HG03469 (cell line): ENCODE measurements around the gene SCRT2.
A peak's percentile ranks its signal among the peaks of the same experiment; 100 is the strongest.
"Not testable (repeated sequence)": the region's sequence is repeated elsewhere in the genome, so short reads cannot be mapped to it uniquely, and the experiment has no call there.

Experiments
- ATAC-seq: cut with Tn5 transposase; IDR thresholded peaks from one replicate; pipeline ENCODE4 v1.9.1; 2021; ENCODE audit warnings: mild to moderate bottlenecking, moderate library complexity, moderate number of reproducible peaks; ENCODE audit not compliant: unreplicated experiment

SCRT2 gene

DNA sequence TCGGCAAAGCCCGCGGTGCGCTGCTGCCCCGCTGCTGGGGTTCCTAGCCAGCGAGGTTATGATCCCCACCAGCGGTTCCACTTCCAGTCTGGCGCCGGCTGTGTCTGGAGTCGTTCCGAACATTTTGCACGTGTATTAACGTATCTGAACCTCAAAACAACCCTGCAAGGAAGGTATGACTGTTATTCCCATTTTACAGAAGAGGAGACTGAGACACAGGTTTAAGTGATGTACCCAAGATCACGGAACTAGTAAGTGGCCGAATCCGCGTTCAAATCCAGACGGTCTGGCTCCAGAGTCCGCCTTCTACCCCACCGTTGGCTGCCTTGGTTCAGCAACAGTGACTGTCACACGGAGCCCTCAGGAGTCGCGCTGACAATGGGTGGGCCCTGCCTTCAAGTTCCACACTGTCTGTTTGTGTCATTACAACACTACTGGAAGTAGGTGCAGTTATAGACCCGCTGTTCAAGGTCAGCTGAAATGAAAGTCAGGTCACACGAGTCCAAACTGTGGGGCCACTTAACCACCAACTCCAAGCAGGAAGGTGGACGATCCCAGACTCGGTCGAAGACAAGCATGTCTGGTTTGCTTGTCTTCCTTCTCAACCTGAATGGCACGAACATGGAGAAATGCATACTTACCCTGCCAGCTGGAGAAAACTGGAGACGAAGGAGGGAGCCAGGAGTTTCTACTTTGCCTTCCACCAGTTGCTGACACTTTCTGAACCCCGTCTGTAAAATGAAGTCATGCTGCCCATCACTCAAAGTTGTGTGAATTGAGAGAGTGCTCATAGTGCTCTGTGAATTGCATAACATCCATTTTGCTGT lies 21.8 kb downstream of the SCRT2 start:
- no peak for ATAC-seq

DNA sequence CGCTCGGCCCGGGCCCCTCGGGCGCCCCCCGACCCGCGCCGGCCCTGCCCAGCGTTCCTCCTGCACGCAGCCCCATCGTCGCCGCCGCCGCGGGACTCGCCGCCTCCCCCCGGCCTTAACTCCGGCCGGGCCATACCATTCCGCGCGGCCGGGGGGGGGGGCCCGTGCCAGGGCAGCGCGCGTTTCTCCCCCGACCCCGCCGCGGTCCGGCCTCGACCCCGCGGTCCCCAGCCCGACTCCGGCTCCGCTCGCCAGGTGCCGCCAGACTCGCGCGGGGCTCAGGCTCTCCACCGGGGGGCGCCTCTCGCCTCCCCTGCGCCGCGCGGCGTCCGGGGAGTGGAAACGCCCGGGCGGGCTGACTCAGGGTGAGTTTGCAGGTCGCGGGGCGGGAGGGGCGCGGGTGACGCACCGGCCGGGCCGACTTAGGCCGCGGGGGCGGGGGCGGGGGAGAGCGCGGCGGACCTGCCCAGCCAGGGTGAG lies 22.5 kb downstream of the SCRT2 start, which contains the start of gene SRXN1:
Gene SRXN1 (minus strand): TSS at position 91 of the 480 bp plus-strand sequence. CDS start 15 bp downstream, at position 76.
- ATAC-seq: peak; percentile 42

DNA sequence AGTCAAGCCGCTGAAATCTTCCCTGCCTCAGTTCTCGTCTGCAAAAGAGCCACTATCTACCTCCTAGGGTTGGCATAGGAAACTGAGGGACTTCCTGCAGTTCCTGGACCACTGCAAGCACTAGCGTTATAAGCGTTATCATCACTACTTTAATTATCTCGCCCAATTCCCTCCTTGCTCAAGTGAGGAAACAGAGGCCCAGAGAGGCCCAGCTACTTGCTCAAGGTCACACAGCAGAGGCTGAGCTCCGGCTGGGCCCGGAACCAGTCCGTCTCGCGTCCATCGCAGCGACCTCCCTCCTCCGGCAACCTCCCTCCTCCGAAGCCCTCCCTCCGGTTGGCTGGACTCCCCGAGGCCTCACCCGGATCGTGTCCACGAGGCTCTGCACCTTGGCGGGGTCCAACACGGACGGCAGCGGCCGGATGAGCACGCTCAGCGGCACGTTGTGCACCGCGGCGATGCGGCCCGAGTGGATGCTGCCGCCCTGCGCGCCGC lies 22.9 kb downstream of the SCRT2 start:
- ATAC-seq: no peak

DNA sequence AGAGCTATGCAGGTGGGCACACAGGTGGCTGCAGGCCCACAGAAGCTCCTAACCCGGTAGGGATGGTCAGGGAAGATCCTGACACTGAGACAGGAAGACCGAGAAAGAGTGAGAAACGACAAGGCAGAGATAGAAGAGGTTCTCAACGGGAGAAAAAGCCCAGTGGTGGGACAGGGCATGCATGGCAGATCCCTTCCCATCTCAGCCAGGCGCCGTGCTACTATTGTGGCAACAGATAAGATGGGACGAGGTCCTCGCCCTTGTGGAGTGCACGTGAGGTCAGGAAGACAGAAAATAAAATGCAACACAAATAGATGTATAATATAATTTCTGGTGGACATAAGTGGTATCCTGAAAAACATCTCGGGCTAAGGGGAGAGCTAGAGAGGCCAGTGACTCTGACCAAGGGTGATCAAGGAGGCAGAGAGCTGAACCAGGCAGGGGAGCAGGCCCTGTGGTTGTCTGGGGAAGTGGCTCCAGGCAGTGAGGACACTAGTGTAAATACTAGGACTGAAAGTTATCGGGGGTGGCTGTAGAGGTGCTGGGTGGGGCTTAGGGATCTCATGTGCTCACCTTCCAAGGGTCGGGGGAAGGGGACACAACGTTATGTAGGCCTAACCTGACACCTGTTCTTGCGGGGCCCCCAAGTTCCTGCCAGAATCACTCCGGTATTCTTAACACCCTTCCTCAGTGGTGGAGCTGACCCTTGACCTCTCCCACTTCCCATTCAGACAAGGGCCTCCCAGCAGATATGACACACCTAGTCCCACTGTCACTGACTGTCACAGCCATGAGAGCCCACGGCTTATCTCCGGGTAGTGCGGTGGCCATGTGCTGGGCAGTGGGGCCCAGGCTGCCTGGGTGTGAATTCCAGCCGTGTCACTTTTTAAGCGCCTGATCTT lies 23.6 kb downstream of the SCRT2 start:
- no peak for ATAC-seq

DNA sequence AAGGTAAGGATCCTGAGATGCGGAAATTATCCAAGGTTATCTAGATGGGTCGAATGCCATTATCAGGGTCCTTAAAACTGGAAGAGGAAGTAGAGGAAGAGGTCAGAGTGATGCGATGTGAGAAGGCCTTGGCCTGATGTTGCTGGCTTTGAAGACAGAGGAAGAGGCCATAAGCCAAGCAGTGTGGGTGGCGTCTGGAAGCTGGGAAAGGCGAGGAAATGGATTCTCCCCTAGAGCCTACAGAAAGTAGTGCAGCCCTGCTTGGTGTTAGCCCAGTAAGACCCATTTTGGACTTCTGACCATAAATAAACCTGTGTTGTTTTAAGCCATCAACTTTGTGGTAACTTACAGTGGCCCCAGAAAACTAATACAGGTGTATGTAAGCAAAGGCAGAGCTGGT lies 24.6 kb downstream of the SCRT2 start:
- ATAC-seq: no peak

DNA sequence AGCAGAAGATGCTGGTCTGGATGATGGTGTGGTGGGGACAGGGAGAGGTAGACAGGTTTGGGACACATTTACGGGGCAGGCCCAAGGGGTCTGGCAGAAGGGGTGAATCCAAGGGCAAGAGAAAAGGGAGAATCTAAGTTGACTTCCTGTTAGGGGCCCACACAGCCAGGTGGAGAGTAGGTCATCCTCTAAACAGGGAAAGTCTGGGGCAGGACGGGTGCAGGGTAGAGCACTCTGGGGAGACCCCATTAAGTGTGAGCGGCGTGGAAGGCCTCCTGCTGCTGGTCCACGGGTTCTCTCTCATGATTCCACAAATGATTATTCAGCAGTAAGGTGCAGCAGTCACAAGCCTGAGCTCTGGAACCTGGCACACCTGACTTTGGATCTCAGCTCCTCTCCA lies 25.3 kb downstream of the SCRT2 start:
- no peak for ATAC-seq

DNA sequence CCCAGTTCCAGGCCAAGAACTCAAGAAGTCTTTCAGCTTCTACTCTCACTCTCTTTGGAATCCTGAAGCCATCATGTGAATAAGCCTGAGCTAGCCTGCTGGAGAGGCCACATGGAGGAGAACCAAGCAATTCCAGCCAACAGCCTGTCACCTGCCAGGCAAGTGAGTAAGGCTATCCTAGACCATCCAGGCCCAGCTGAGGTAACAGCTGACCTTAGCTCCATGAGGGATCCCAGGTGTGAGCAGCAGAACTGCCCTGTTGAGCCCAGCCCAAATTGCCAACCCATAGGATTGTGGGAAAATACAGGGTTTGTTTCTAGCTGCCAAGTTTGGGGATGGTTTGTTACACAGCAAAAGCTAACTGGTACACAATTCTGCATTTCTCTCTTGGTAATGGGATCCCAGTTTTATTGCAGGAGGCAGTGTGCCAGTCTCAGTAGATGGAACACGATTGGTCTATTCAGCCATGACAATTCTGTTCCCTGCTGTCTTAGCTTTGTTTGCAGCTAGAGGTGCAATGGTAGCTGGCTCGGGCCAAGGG lies 28.1 kb downstream of the SCRT2 start:
- ATAC-seq: no peak

DNA sequence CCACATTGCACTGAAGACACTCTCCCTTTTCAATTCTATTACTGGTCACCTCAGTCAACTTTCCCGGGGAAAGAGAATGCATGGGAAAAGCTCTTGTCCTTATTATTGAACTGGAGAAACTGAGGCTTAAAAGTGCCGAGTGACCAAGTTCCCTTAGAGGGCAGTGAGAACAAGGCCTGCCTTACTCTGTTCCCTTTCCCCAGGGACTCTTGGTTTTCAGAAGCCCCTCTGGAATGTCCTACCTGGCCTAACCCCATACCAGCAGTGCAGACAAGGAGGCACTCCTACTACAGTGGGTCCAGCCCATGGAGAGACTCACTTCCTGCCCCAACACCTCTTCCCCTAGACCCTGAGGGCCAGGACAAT lies 28.8 kb downstream of the SCRT2 start:
- ATAC-seq: no peak

DNA sequence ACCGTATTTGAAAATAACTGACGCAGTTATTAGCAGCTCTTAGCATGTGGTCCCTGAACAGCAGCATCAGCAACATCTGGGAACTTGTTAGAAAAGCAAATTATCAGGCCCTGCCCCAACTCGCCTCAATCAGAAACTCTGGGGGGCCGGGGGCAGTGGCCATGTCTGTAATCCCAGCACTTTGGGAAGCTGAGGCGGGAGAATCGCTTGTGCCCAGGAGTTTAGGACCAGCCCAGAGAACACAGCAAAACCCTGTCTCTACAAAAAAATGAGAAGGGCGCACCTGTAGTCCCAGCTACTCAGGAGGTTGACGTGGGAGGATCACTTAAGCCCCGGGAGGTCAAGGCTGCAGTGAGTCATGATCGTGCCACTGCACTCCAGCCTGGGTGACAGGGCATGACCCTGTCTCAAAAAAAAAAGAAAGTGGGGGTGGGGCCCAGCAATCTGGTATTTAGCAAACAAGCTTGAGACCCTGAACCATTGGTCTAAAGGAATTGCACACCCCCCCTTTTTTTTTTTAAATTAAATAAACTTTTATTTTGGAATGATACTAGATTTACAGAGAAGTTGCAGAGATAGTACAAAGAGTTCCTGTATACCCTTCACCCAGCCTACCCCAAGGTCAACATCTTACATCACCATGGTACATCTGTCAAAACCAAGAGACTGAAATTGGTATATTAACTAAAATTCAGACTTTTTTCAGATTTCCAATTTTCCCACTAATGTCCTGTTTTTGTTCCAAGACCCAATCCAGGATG lies 29.3 kb downstream of the SCRT2 start:
- no peak for ATAC-seq

DNA sequence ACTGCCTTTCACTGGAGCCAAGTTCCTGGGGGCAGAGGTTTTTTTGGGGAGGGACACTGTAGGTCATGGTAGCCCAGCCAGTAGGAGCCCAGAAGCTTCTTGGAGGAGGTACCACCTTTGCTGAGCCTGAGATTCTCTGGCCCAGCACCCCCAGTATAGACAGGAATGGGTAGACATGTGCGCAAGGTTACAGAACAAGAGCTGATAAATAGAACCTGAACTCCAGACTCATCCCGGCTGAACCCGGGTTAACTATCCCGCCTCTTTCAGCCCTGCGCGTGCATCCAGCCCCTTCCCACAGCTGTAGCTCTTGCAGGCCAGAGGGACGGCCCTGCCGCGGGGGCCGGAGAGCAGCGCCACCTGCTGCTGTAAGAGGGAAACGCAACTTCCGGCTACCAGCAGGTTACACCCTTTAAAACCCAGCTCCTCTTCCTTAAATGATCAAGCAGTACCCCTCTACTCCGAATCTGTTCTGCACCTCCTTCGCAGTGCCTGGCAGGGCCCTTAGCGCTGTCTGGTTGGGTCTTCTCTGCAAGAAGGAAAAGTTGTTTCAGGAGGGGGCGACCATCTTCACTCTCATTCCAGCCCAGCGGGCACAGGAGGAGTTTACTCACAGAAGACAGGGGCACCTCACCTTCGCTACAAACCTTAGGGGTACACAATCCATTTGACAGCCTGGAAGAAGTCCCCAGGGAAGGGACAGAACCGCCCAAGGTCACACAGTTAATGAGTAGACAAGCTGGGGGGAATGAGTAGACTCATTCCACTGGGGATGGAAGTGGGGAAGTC lies 30.1 kb downstream of the SCRT2 start:
- ATAC-seq: no peak

DNA sequence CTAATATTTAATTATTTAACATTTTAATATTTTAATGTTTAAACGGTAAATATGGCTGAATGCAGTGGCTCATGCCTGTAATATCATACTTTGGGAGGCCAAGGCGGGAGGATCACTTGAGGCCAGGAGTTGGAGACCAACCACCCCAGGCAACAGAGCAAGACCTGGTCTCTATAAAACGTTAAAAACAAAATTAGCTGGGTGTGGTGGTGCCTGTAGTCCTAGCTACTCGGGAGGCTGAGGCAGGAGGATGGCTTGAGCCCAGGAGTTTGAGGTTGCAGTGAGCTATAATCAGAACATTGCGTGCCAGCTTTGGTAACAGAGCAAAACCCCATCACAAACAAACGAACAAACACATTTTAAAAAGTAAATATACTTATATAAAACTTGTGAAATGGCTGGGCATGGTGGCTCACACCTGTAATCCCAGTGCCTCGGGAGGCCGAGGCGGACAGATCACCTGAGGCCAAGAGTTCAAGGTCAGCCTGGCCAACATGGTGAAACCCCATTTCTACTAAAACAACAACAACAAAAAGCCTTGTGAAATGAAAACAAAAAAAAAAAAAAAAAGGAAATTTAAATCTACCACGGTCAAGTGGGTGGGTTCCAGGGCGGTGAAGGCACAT lies 30.8 kb downstream of the SCRT2 start:
- no peak for ATAC-seq

DNA sequence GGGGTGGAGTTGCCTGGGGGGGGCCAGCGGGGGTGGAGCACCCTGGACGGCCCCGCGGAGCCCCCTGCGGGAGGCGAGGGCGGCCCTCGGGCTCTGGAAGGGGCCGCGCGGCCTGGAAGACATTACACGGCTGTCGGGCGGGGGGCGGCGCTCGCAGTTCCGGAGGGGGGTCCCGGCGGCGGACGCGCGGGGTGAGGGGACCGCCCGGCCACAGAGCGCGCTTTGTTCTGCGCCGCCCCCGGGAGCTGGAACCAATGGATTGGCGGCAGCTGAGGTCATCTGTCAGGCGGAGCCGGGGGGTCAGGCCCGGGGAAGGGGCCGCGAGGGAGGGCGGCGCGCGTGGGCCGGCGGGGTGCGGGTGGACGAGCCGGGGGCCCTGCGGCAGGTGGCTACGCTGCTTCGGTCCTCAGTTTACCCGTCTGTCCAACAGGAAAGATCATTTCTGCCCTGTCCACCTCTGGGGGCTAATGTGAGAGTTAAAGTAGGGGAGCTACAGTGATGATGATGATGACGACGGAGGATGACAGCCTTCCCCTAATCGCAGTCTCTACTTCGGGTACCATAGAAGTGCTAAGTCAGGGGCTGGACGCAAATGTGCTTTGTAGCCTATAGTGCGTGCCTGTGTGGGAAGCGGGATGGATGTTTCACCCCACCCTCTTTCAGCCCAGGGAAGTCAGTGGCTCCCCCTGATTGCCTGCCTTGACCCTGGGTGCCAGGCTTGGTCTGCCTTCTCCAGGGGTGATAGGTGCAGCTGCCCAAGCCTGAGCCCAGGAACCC lies 33.0 kb downstream of the SCRT2 start:
- ATAC-seq: no peak

DNA sequence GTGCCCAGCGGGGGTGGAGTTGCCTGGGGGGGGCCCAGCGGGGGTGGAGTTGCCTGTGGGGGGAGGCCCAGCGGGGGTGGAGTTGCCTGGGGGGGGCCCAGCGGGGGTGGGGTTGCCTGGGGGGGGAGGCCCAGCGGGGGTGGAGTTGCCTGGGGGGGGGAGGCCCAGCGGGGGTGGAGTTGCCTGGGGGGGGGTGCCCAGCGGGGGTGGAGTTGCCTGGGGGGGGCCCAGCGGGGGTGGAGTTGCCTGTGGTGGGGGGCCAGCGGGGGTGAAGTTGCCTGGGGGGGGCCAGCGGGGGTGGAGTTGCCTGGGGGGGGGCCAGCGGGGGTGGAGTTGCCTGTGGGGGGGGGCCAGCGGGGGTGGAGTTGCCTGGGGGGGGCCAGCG lies 33.6 kb downstream of the SCRT2 start:
- ATAC-seq: not testable (repeated sequence)

DNA sequence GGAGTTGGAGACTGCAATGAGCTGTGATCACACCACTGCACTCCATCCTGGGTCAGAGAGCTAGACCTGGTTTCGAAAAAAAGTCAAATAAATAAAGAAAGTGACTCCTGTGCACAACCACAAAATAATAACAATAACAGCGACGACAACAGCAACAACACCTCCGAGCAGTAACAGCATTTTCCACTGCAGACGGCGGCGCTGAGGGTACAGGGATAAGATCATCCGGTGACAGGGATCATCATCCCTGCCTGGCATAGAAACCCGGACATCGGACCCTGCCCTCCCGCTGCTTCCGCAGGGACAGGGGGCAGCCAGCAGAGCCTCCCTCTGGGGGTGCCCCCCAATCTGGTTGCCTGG lies 34.1 kb downstream of the SCRT2 start:
- no peak for ATAC-seq

DNA sequence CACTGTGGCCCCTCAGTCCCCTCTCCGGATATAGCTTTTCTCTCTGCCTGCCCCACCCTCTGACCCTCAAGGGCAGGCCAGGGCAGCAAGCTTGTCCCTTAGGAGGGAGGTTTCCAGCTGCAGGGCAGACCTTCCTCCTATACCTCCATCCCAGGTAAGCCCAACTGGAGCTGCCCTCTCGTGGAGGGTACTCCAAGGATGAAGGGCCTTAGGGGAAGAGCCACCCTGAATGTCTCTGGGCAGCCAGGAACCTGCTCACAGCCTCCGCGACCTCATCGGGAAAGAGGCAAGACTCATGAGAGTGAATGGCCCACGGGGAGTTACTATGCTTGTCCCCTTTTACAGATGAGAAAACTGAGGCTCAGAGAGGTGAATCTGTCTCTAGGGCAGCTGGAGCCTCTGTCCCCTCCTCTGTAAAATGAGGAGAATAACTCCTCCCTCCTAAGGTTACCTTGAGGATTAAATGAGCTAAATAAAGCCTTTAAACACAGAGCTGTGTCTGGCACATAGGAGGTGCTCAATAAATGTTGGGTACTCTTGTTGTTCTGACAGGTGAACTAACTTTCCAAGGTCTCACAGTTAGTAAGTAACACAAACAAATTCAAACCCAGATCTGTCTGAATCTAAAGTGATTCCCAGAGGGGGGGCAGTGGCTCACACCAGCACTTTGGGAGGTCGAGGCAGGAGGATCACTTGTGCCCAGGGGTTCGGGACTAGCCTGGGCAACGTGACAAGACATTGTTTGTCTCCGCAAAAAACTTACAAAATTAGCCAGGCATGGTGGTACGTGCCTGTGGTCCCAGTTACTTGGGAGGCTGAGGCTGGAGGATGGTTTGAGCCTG lies 34.7 kb downstream of the SCRT2 start:
- ATAC-seq: no peak

DNA sequence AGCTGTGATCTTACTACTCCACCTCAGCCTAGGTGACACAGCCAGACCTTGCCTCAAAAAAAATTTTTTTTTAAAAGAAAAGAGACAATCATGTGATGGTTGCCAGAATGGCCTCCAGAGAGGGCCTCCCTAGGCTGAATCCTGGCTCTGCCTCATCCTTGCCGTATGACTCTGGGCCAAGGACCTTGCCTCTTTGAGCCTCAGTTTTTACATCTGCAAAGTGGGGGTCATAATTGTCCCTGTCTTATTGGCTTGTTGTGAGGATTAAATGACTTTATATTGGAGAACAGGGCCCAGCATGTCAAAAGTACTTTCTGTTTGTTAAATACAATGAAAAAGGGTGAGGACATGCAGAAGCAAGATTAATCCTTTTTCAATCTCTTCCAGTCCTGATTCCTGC lies 37.0 kb downstream of the SCRT2 start:
- ATAC-seq: no peak

DNA sequence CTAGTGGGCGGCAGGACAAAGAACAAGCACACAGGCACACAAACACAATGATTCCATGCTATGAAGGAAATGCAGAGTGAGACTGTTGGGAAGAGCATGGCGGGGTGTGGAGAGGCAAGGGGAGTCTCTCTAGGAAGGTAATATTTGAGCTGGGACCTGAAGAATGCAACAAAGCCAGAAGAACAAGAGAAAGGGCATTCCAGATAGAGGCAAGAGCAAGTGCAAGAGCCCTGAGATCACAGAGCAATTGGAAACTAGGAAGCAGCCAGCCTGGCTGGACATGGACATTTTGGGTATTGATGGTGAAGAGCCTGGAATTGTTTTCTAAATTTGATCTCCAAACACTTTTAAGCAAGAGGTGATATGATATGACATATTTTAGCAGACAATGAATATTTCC lies 38.0 kb downstream of the SCRT2 start:
- no peak for ATAC-seq

DNA sequence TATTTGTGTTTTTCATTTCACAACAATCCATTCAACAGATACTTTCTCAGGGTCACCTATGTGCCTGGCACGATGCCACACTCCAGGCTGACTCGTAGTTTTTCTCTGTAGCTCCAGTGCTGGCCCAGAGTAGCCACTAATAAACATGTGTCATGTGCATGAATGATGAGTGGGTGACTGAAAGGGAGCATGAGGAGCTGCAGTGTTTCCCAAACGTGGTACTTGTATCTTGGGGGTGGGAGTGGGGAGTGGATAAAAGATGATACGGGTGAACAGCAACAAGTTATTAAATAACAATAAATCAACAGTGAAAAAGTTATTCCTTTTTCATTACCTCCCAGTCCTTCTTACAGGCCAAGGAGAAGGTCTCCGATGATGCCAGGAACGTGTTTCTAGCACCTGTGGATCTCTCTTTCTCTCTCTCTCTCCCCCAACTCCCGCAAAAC lies 39.7 kb downstream of the SCRT2 start:
- ATAC-seq: no peak
